Astrocyte (in vitro differentiated cells and primary cell): ENCODE results near the gene UBE2J2. TPM values are rescaled to one million over a fixed set of nuclear protein-coding genes. Genes with fewer than 3 reads are reported as not detected.

Source experiments
- DNase-seq: peaks from one replicate; pipeline ENCODE4 v3.0.0-alpha.2; 2010; ENCODE audit warnings: low read depth
- FAIRE-seq: peaks from 2 replicates; lab custom pipeline; 2011; peaks lifted over from hg19 to GRCh38; lab: Jason Lieb, UNC
- H2AFZ ChIP-seq: 2 replicates; pipeline ENCODE4 v1.6.0; 2012; ENCODE audit warnings: low read depth, low read length, inconsistent platforms
- H3K27ac ChIP-seq: 2 replicates; pipeline ENCODE4 v1.5.1; 2011; ENCODE audit warnings: low read depth, low read length, inconsistent platforms
- H3K27me3 ChIP-seq: 2 replicates; pipeline ENCODE4 v1.6.0; 2011; ENCODE audit warnings: low read length, inconsistent platforms; ENCODE audit not compliant: insufficient read depth
- H3K36me3 ChIP-seq: 2 replicates; pipeline ENCODE4 v1.5.1; 2011; ENCODE audit warnings: low read length, inconsistent platforms; ENCODE audit not compliant: insufficient read depth
- H3K4me1 ChIP-seq: 2 replicates; pipeline ENCODE4 v1.5.1; 2011; ENCODE audit warnings: low read length, inconsistent platforms; ENCODE audit not compliant: insufficient read depth
- H3K4me2 ChIP-seq: 2 replicates; pipeline ENCODE4 v1.6.0; 2012; ENCODE audit warnings: low read length, inconsistent platforms
- H3K4me3 ChIP-seq: 2 replicates; pipeline ENCODE4 v1.5.1; 2011; ENCODE audit warnings: low read depth, mild to moderate bottlenecking, low read length, inconsistent platforms; ENCODE audit not compliant: insufficient read depth
- H3K79me2 ChIP-seq: 2 replicates; pipeline ENCODE4 v1.6.0; 2012; ENCODE audit warnings: mild to moderate bottlenecking, low read length, inconsistent platforms; ENCODE audit not compliant: insufficient read depth
- H3K9ac ChIP-seq: 2 replicates; pipeline ENCODE4 v1.6.0; 2012; ENCODE audit warnings: mild to moderate bottlenecking, low read length, inconsistent platforms
- H3K9me3 ChIP-seq: 2 replicates; pipeline ENCODE4 v1.5.1; 2012; ENCODE audit warnings: low read depth, mild to moderate bottlenecking, low read length, inconsistent platforms; ENCODE audit not compliant: insufficient read depth
- H4K20me1 ChIP-seq: 2 replicates; pipeline ENCODE4 v1.6.0; 2012; ENCODE audit warnings: low read length, inconsistent platforms; ENCODE audit not compliant: insufficient read depth
- H3K27ac Mint-ChIP-seq: one replicate; pipeline ENCODE4 v1.8.0; 2021; ENCODE audit warnings: mild to moderate bottlenecking, mixed read lengths; ENCODE audit not compliant: unreplicated experiment
- H3K27me3 Mint-ChIP-seq: one replicate; pipeline ENCODE4 v1.8.0; 2021; ENCODE audit warnings: low read depth, mixed read lengths; ENCODE audit not compliant: unreplicated experiment
- H3K36me3 Mint-ChIP-seq: one replicate; pipeline ENCODE4 v1.8.0; 2021; ENCODE audit warnings: low read depth, mixed read lengths; ENCODE audit not compliant: unreplicated experiment
- H3K4me1 Mint-ChIP-seq: one replicate; pipeline ENCODE4 v1.8.0; 2021; ENCODE audit warnings: low read depth, mixed read lengths; ENCODE audit not compliant: unreplicated experiment
- H3K4me3 Mint-ChIP-seq: one replicate; pipeline ENCODE4 v1.8.0; 2021; ENCODE audit warnings: mild to moderate bottlenecking, moderate library complexity, mixed read lengths; ENCODE audit not compliant: unreplicated experiment
- H3K9me3 Mint-ChIP-seq: one replicate; pipeline ENCODE4 v1.8.0; 2021; ENCODE audit warnings: mild to moderate bottlenecking, mixed read lengths; ENCODE audit not compliant: unreplicated experiment
- EZH2 ChIP-seq: IDR thresholded peaks from 2 replicates; pipeline ENCODE4 v1.6.1; 2012; ENCODE audit warnings: mild to moderate bottlenecking, low read length, inconsistent platforms; ENCODE audit not compliant: insufficient read depth
- total RNA-seq: library from RNA; stranded (reverse); gene quantifications from 2 replicates; pipeline ENCODE4 v1.2.1, GENCODE V29; 2021
- TF ChIP-seq, protein P1 (sequence below): IDR thresholded peaks from 2 replicates; pipeline ENCODE4 v1.5.1; 2011; ENCODE audit warnings: low read depth, mild to moderate bottlenecking, inconsistent platforms, low read length, moderate library complexity; ENCODE audit not compliant: insufficient read depth

Gene UBE2J2
- total RNA-seq, 1 donor from 2014 or later = 67.4 TPM

DNA sequence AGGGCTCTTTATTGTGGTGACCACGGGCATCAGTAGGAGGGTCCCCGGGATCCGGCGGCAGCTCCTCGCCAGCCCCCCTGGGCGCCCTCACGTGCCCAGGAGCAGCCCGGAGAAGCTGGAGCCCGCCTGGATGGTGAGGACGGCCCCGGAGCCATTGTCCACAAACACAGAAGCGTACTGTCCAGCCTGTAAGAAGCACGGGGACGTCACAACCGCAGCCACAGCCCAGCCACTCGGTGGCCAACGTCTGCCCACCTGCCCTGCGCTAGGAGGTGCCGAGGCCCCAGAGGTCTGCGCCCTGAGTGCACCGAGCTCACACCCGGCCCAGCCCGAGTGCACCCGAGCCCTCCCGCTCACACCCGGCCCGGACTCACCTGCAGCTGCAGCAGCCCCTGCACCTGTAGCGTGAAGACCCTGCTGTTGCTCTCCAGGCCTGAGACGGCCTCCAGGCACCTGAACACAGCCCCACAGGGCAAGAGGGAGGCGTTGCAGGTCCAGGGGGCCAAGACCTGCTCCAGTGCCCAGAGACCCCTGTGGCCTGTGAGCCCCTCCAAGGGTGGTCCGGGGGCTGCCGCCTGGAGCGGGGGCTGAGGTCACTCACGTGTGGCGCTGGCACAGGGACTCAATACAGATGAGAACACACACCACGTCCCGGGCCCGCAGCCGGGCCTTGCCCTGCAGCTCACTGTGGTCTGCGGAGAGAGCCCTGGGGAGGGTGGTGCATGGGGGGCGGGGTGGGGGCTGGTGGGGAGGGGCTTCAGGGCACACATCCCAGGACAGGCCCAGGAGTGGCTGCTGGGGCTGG lies 31.0 kb downstream of the UBE2J2 start:
- no peak overlapping the region for H3K4me3 ChIP-seq
- H3K9ac ChIP-seq = no peak overlapping the region
- H3K27me3 ChIP-seq = peaks cover 3% of the 10 kb centered on the region
- Mint-ChIP-seq H3K4me3 (no peak overlapping the region), H3K27ac (no peak overlapping the region), H3K27me3 (no peaks in the 10 kb centered on the region), H3K36me3 (no peaks in the 10 kb centered on the region), H3K9me3 (no peaks in the 10 kb centered on the region), H3K4me1 (no peaks in the 10 kb centered on the region)
- H3K36me3 ChIP-seq = no peaks in the 10 kb centered on the region
- no peak overlapping the region for H3K4me2 ChIP-seq
- no peaks in the 10 kb centered on the region for H3K4me1 ChIP-seq
- no peak for FAIRE-seq
- H3K27ac ChIP-seq = no peak overlapping the region
- H3K9me3 ChIP-seq = no peaks in the 10 kb centered on the region
- no peaks in the 10 kb centered on the region for H3K79me2 ChIP-seq
- TF ChIP-seq, protein P1, sequence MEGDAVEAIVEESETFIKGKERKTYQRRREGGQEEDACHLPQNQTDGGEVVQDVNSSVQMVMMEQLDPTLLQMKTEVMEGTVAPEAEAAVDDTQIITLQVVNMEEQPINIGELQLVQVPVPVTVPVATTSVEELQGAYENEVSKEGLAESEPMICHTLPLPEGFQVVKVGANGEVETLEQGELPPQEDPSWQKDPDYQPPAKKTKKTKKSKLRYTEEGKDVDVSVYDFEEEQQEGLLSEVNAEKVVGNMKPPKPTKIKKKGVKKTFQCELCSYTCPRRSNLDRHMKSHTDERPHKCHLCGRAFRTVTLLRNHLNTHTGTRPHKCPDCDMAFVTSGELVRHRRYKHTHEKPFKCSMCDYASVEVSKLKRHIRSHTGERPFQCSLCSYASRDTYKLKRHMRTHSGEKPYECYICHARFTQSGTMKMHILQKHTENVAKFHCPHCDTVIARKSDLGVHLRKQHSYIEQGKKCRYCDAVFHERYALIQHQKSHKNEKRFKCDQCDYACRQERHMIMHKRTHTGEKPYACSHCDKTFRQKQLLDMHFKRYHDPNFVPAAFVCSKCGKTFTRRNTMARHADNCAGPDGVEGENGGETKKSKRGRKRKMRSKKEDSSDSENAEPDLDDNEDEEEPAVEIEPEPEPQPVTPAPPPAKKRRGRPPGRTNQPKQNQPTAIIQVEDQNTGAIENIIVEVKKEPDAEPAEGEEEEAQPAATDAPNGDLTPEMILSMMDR = no peak
- TF ChIP-seq EZH2 = no peak
- no peak overlapping the region for H2AFZ ChIP-seq
- DNase-seq = no peak
- peaks cover 6% of the 10 kb centered on the region for H4K20me1 ChIP-seq

DNA sequence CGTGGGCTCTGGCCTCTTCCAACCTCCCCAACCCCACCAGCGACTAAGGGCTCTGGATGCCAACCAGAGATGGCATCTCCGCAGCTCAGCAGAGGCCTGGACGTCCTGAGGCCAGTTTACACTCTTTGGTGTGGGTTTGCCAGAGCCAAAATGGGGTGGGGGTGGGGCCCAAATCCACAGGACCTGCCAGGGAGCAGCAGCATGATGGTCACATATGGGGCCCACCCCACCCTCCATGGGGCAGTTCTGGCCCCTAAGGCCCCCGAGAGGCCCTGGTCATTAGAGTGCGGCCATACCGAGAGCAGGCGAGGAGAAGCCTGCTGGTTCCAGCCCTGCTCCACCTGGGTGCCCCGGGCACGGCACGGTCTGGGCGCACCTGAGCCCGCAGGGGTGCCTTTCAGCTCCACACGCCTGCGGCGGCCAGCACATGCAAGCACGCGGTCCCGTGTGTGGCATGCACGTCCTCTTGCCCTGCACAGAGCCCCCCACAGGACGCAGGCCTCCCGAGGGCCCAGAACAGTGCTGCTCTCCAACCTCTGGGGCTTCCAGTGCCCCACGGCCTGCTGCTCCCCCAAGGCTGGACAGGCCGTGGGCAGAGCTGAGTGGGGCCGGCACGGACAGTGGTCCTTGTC lies 31.9 kb downstream of the UBE2J2 start:
- Mint-ChIP-seq H3K36me3 (no peaks in the 10 kb centered on the region), H3K9me3 (no peaks in the 10 kb centered on the region), H3K27me3 (no peaks in the 10 kb centered on the region), H3K4me3 (no peak overlapping the region), H3K4me1 (no peaks in the 10 kb centered on the region), H3K27ac (no peak overlapping the region)
- Histone ChIP-seq H3K27me3 (no peaks in the 10 kb centered on the region), H3K9ac (no peak overlapping the region), H3K9me3 (no peaks in the 10 kb centered on the region), H4K20me1 (no peaks in the 10 kb centered on the region), H3K79me2 (no peaks in the 10 kb centered on the region), H3K36me3 (no peaks in the 10 kb centered on the region), H2AFZ (no peak overlapping the region), H3K27ac (no peak overlapping the region), H3K4me2 (no peak overlapping the region), H3K4me3 (no peak overlapping the region), H3K4me1 (no peaks in the 10 kb centered on the region)
- no peak for DNase-seq
- TF ChIP-seq, protein P1 = no peak
- TF ChIP-seq EZH2 = no peak
- no peak for FAIRE-seq
